NCI-H128 (cell line): ENCODE results near the gene TRIM59.

ENCODE experiments used
- DNase-seq: peaks from one replicate; lab custom pipeline; 2025; ENCODE audit not compliant: unreplicated experiment; lab: John Stamatoyannopoulos, UW

TRIM59 gene

DNA sequence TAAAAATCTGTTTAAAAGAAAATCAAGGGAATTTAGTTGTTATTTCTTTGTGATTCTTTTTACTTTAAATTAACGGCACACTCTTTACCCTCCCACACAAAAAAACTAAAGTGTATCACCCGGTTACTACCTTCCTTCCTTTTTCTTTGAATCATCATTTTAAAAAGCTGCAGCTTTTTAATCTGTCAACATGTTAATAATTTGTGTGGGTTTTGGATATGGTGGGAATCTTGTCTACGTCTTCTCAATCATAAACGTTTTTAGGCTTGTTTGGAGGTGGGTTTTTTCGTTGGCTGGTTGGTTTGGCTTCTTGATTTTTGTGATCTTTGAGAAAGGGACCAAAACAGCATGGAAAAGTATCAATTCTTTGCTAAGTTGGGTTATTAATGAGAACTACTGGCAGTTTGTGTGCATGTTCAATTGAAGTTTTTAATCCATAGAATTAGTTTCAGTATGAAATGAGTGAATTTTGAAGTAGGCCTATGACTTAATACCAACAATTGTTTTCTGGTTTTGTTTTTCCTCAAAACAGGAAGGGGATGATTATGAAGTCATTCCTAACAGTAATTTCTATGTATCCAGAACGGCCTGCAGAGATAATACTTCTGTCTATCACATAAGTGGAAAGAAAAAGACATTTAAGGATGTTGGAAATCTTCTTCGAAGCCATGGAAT, 45.7 kb downstream of the TRIM59 start:
- no peak for DNase-seq

DNA sequence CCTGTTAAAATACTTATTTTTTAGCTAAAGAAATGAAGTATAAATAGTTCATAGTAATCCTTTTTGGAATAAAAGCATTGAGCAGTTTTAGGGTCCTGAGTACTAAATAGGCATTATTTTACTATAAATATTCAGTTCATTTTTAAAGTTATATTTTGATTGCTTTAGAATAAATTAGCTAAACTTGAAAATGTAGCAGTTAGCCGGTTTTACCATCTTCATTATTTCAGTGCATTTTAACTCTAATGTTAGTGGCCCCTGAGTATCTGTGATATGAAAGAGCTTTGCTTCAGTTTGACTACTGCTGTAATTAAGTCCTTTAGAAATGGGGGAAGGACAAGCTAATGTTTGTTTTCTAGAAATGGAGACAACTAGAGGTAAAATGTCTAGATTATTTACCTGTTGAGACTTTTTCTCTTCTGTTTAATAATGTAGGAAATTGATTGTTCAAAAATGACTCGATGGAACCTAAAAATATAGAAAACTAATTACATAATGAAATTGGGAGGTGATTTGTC, 46.5 kb downstream of the TRIM59 start:
- DNase-seq = no peak

DNA sequence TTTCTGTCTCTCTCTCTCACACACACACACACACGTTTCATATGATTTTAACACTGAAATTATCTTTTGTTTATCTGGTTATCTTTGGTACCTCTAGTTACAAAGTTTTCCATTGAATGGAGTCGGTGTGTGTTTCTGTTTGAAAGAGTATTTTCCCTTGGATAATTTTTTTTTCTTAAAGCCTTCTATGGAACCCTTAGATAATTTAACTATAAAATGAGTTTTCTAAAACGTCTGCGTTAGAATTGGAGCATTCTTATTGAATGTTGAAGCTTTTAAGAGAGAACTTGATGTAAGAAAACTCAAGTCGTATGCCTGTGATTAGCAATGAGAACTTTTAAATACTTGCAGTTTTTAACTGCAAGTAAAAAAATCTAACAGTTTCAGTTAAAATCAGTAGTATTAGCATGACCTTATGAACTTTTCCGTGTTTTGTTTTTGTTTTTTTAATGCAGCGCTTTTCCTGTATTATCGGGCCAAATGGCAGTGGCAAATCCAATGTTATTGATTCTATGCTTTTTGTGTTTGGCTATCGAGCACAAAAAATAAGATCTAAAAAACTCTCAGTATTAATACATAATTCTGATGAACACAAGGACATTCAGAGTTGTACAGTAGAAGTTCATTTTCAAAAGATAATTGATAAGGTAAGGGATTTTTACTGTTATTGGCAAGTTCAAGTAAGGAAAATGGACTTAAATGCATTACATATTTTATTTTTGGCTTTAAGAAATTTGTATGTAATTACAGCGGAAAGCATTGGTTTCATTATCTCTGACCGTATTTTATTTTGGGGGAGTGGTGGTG, 47.2 kb downstream of the TRIM59 start:
- DNase-seq = no peak

DNA sequence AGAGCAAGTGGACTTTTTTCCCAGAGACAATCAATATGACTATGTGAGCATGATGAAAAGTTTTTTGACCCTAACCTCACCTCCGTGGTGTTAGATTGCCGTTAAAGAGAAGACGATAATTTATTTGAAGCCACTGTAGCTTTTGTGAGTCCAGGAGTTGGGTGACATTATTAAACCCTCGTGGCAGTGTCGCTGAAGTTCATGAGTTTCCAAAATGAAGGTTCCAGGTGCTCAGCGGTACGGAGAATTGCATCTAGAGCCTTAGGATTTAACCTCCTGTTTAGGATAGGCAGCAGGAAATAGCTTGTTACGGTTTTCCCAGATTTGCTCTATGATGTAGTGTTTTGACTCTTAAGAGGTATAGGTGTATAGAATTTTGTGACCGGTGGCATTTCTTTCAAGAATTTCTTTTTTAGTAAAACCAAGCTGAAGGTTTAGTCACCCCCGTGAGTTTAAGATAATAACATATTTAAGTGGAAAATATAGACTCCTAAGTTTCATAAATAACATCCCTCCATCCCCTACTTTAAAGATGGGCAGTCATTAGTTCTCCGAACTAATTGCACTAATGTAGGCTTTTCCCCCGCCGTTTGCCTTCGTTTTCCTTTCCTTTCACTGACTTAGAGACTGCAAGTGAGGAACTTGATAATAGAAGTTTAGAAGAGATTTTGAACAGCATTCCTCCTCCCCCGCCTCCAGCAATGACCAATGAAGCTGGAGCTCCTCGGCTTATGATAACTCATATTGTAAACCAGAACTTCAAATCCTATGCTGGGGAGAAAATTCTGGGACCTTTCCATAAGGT, 48.1 kb downstream of the TRIM59 start:
- DNase-seq = no peak

DNA sequence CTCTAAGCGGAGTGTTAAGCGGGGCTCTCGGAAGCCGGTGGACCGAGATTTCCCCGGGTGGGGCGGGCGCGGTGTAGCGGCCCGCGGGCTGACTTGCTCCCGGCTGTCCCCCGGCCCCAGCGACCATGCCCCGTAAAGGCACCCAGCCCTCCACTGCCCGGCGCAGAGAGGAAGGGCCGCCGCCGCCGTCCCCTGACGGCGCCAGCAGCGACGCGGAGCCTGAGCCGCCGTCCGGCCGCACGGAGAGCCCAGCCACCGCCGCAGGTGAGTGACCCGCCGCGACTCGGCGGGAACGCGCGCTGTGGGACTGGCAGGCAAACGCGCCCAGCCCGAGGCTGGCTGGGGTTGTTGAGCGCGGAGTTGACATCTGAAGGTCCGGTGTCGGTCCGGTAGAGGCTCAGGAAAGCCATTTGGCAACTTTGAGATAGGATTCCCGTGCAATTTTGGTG, 48.9 kb downstream of the TRIM59 start:
- DNase-seq = no peak

DNA sequence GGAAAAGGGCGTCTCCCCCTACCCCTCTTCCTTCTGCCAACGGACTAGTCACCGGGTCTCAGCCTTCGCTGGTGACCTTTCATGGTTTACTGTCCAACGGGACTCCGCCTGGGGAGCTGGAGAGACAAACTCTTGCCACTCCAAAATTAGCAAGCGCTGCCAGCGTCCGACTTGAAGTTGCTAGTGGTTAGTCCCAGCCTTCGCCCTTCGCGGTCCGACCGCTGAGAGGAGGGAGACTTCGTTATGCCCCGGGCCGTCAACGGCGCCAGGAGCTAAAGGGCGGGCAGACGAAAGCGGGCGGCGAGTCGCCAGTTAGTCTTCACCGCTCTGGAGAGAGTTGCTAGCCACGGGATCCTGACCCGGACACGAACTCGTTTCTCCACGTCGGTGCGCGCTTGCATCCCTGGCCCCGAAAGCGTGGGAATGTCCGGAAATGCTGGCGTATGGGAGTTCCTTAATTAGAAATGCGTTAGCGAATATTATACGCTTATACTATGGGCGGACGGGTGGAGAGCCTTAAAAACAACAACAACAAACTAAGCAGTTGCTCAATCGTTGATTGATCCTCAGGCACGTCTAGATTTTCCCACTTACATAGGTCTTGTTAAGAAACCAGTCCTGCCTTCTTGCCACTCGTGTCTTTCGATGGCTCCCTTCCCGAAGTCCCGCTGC, 49.4 kb downstream of the TRIM59 start:
- no peak for DNase-seq

DNA sequence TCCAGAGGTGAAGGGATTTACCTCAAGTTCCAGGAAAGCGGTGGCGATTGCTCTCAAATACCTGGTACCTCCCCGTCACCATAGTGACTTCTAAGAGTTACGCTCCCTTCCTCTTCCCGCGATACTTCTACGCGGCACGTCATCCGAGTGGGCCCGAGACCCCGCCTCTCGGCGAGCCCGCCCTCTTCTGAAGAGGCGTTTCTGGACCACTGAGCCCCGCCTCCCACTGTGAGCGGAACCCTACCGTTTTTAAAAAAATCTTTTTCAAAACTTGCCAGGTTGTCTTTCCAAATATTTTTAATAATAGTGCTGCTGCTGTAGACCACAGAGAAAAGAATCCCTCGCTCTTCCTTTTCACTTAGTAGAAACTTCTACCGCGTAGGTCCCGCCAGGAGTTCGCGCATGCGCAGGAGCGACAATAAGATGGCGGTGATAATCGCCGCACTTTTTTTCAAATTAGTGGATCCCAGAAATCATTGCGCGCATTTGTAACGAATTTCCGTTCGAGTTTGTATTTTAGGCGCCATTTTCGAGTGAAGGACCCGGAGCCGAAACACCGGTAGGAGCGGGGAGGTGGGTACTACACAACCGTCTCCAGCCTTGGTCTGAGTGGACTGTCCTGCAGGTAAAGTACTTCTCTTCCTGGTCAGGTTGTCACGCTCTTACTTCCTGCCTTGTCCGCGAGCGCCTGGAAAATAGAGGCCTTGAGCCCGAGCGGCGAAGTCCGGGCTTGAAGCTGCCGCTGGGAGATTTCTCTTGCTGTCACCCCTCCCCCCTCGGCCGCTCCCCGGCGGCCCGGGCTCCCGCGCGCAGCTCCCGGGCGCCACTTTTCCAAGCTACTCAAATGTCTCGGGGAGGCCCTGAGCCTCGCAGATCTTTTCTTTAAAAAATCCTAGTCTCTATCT, 50.2 kb downstream of the TRIM59 start, which contains the start of the genes IFT80 and SMC4:
Gene IFT80, minus strand, starts transcription at position 101 of the 905 bp plus-strand sequence. CDS start 14,625 bp downstream, outside the sequence.
Gene SMC4, plus strand, starts transcription at position 526 of the 905 bp plus-strand sequence. CDS start 1,177 bp downstream, outside the sequence.
- peak; percentile 95 for DNase-seq

DNA sequence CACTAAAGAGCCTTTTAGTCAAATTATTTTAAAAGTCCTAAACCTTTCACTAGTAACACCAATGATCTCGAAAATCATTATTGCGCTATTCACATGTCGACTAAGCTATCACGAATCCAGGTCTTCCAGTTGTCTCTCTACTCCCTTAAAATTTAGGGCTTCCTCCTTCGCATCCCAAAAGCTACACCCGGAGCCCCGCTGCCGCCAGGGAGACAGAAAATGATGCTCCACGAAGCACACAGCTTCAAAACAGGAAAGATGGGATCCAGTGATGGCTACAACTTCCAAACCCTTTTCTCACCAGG, 50.8 kb downstream of the TRIM59 start:
- DNase-seq = no peak

DNA sequence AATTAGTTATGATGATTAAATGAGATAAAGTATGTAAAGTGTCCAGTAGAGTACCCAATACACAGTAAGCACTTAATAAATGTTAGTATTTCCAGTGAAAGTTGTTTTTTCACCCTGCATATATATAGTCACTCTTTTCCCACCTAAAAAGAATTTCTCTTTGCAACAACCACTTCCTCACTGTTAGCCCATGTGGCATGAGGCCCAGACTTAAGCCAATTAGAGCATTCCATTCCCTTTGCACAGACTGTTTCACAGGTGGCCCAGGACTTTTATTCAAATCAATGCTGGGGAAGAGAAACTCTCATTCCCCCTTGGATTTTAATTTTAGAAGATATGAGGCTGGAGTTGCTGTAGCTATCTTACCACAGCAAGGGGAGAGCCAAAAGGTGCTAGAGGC, 54.3 kb downstream of the TRIM59 start:
- DNase-seq = no peak

DNA sequence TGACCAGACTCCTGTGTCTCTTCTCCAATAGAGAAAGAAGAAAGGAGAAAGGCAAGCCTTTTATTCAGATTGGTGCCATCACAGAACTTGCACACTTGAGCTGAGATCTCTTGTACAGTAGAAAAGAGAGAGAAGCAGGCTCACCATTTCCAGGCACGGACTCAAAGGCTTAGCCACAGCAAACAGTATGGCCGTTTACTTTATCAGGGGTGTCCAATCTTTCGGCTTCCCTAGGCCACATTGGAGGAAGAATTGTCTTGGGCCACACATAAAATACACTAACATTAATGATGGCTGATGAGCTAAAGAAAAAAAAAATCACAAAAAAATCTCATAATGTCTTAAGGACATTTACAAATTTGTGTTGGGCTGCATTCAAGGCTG, 55.6 kb downstream of the TRIM59 start:
- DNase-seq = no peak

DNA sequence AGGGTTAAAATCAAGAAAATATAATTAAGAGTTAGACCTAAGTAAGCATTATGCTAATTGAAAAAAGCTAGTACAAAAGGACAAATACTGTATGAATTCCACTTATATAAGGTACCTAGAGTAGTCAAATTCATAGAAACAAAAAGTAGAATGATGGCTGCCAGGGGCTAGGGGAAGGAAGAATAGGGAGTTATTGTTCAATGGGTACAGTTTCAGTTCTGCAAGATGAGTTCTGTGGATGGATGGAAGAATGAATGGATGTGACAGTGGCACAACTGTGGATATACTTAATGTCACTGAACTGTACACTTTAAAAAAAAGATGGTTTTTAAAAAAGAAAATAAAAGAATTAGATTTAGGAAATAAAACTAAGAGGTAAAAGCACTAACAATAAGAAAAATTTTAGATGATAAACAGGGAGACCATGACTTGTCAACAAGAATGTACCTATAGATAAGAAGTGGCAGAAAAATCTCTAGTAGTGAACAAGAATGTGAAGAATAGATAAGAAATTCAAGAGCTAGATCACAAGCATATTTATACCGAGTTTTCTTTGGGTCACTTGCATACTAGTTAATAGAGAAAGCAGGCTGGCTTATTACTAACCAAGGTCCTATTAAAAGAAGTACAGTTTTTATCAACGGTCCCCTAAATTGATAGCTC, 56.1 kb downstream of the TRIM59 start:
- no peak for DNase-seq

DNA sequence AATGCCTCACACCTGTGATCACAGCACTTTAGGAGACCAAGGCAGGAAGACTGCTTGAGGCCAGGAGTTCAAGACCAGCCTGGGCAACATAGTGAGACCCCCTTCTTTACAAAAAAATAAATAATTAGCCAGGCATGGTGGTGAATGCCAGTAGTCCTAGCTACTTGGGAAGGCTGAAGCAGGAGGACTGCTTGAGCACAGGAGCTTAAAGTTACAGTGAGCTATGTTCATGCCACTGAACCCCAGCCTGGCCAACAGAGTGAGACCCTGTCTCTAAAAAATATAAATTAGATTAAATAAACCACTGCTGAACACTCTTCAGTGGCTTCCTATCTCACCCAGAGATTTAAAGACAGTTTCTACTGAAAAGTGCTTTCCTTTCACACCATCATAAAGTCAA, 56.8 kb downstream of the TRIM59 start:
- no peak for DNase-seq

DNA sequence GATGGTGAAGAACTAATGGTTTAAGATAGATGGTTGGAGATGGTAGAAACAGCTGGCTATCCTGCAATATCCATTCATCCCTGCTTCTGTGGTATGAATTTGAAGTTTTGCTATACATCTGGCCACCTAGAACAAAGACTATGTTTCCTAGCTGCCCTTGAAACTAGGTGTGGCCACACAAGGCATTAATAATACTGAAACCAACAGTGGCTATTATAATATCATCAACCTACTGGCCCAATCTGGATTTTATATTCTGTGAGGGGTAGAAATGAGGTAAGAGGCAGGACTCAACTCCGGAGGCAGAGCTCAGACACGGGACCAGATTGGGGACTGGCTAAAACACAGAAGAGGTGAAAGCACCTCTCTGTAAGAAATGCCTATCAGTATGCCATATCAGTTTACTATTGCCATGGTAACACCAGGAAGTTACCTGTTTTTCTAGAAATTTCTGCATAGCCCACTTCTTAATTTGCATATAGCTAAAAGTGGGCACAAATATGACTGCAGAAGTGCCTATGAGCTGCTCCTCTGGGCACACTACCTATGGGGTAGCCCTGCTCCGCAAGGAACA, 58.9 kb downstream of the TRIM59 start:
- no peak for DNase-seq
